ENCODE data around the gene IL20. TPM values are rescaled to one million over a fixed set of nuclear protein-coding genes. Genes with fewer than 3 reads are reported as not detected.

The IL20 gene
- total and polyA plus RNA-seq, 9 donors: not detected

GRCh38 chr1:206887701-206888100 lies 22.3 kb downstream of the IL20 start:
- H3K27me3 ChIP-seq (ENCODE audit: control insufficient read depth, insufficient read depth, low read length): peaks cover 7% of the 10 kb centered on the region
- DNase-seq: no peak
- no peaks in the 10 kb centered on the region for H3K9me3 ChIP-seq (replicated peaks; ENCODE audit: control insufficient read depth, low read depth, low read length)
- H3K4me1 ChIP-seq (ENCODE audit: control insufficient read depth, insufficient read depth, low read length): no peaks in the 10 kb centered on the region
- H3K4me3 ChIP-seq (ENCODE audit: low read length): no peak overlapping the region
- H3K36me3 ChIP-seq (ENCODE audit: control insufficient read depth, insufficient read depth, low read length): no peaks in the 10 kb centered on the region
- no peak overlapping the region for H3K27ac ChIP-seq (ENCODE audit: low read length)
- WGBS (ENCODE audit: insufficient coverage): 75% methylated on average over 1 of the region's 4 CpGs

GRCh38 chr1:206890125-206891060 lies 25.0 kb downstream of the IL20 start:
- 88% methylated on average over 10 of the region's 15 CpGs for WGBS (ENCODE audit: insufficient coverage)
- Histone ChIP-seq H3K27ac (ENCODE audit: low read length) (no peak overlapping the region), H3K27me3 (ENCODE audit: control insufficient read depth, insufficient read depth, low read length) (peaks cover 7% of the 10 kb centered on the region), H3K9me3 (replicated peaks; ENCODE audit: control insufficient read depth, low read depth, low read length) (no peaks in the 10 kb centered on the region), H3K4me3 (ENCODE audit: low read length) (no peak overlapping the region), H3K36me3 (ENCODE audit: control insufficient read depth, insufficient read depth, low read length) (no peaks in the 10 kb centered on the region), H3K4me1 (ENCODE audit: control insufficient read depth, insufficient read depth, low read length) (no peaks in the 10 kb centered on the region)
- DNase-seq: peak; percentile 26

- Histone ChIP-seq H3K4me1 (ENCODE audit: control insufficient read depth, insufficient read depth, low read length) (no peaks in the 10 kb centered on the region), H3K27me3 (ENCODE audit: control insufficient read depth, insufficient read depth, low read length) (peaks cover 6% of the 10 kb centered on the region), H3K27ac (ENCODE audit: low read length) (no peak overlapping the region), H3K4me3 (ENCODE audit: low read length) (no peak overlapping the region), H3K36me3 (ENCODE audit: control insufficient read depth, insufficient read depth, low read length) (no peaks in the 10 kb centered on the region), H3K9me3 (replicated peaks; ENCODE audit: control insufficient read depth, low read depth, low read length) (no peaks in the 10 kb centered on the region)
- no peak for DNase-seq
- no CpG with 5 or more reads among the region's 1 CpG for WGBS (ENCODE audit: insufficient coverage)
Observed at GRCh38 chr1:206891412-206891811, 26.0 kb downstream of the IL20 start.

GRCh38 chr1:206892351-206892984 lies 27.0 kb downstream of the IL20 start:
- no peaks in the 10 kb centered on the region for H3K4me1 ChIP-seq (ENCODE audit: control insufficient read depth, insufficient read depth, low read length)
- no CpG with 5 or more reads among the region's 3 CpGs for WGBS (ENCODE audit: insufficient coverage)
- H3K4me3 ChIP-seq (ENCODE audit: low read length): no peak overlapping the region
- no peaks in the 10 kb centered on the region for H3K36me3 ChIP-seq (ENCODE audit: control insufficient read depth, insufficient read depth, low read length)
- no peak for DNase-seq
- H3K27me3 ChIP-seq (ENCODE audit: control insufficient read depth, insufficient read depth, low read length): peaks cover 8% of the 10 kb centered on the region
- no peak overlapping the region for H3K27ac ChIP-seq (ENCODE audit: low read length)
- no peaks in the 10 kb centered on the region for H3K9me3 ChIP-seq (replicated peaks; ENCODE audit: control insufficient read depth, low read depth, low read length)

- peaks cover 8% of the 10 kb centered on the region for H3K27me3 ChIP-seq (ENCODE audit: control insufficient read depth, insufficient read depth, low read length)
- no peaks in the 10 kb centered on the region for H3K36me3 ChIP-seq (ENCODE audit: control insufficient read depth, insufficient read depth, low read length)
- no peaks in the 10 kb centered on the region for H3K4me1 ChIP-seq (ENCODE audit: control insufficient read depth, insufficient read depth, low read length)
- no peaks in the 10 kb centered on the region for H3K9me3 ChIP-seq (replicated peaks; ENCODE audit: control insufficient read depth, low read depth, low read length)
- H3K27ac ChIP-seq (ENCODE audit: low read length): no peak overlapping the region
- H3K4me3 ChIP-seq (ENCODE audit: low read length): no peak overlapping the region
- DNase-seq: no peak
- 33% methylated on average over 1 of the region's 2 CpGs for WGBS (ENCODE audit: insufficient coverage)
Observed at GRCh38 chr1:206893380-206893779, 28.0 kb downstream of the IL20 start.

- no peak overlapping the region for H3K4me3 ChIP-seq (ENCODE audit: low read length)
- peaks cover 11% of the 10 kb centered on the region for H3K27me3 ChIP-seq (ENCODE audit: control insufficient read depth, insufficient read depth, low read length)
- H3K9me3 ChIP-seq (replicated peaks; ENCODE audit: control insufficient read depth, low read depth, low read length): no peaks in the 10 kb centered on the region
- no peaks in the 10 kb centered on the region for H3K4me1 ChIP-seq (ENCODE audit: control insufficient read depth, insufficient read depth, low read length)
- 53% methylated on average over 3 of the region's 3 CpGs for WGBS (ENCODE audit: insufficient coverage)
- DNase-seq: no peak
- no peaks in the 10 kb centered on the region for H3K36me3 ChIP-seq (ENCODE audit: control insufficient read depth, insufficient read depth, low read length)
- H3K27ac ChIP-seq (ENCODE audit: low read length): no peak overlapping the region
Observed at GRCh38 chr1:206895325-206895724, 29.9 kb downstream of the IL20 start.

- Histone ChIP-seq H3K9me3 (replicated peaks; ENCODE audit: control insufficient read depth, low read depth, low read length) (no peaks in the 10 kb centered on the region), H3K36me3 (ENCODE audit: control insufficient read depth, insufficient read depth, low read length) (no peaks in the 10 kb centered on the region), H3K27ac (ENCODE audit: low read length) (no peak overlapping the region), H3K4me1 (ENCODE audit: control insufficient read depth, insufficient read depth, low read length) (no peaks in the 10 kb centered on the region), H3K4me3 (ENCODE audit: low read length) (no peak overlapping the region), H3K27me3 (ENCODE audit: control insufficient read depth, insufficient read depth, low read length) (peaks cover 11% of the 10 kb centered on the region)
- 27% methylated on average over 2 of the region's 3 CpGs for WGBS (ENCODE audit: insufficient coverage)
- DNase-seq: no peak
Observed at GRCh38 chr1:206895837-206896242, 30.4 kb downstream of the IL20 start.

GRCh38 chr1:206896261-206896660 lies 30.8 kb downstream of the IL20 start:
- Histone ChIP-seq H3K4me3 (ENCODE audit: low read length) (no peak overlapping the region), H3K27me3 (ENCODE audit: control insufficient read depth, insufficient read depth, low read length) (peaks cover 12% of the 10 kb centered on the region), H3K9me3 (replicated peaks; ENCODE audit: control insufficient read depth, low read depth, low read length) (no peaks in the 10 kb centered on the region), H3K27ac (ENCODE audit: low read length) (no peak overlapping the region), H3K36me3 (ENCODE audit: control insufficient read depth, insufficient read depth, low read length) (no peaks in the 10 kb centered on the region), H3K4me1 (ENCODE audit: control insufficient read depth, insufficient read depth, low read length) (no peaks in the 10 kb centered on the region)
- no peak for DNase-seq
- 36% methylated on average over 1 of the region's 3 CpGs for WGBS (ENCODE audit: insufficient coverage)

GRCh38 chr1:206897175-206897574 lies 31.8 kb downstream of the IL20 start, which contains the start of gene IL24:
IL24 (plus strand) TSS chr1:206897443; CDS start chr1:206897833, 390 bp downstream.
- Histone ChIP-seq H3K27me3 (ENCODE audit: control insufficient read depth, insufficient read depth, low read length) (peaks cover 13% of the 10 kb centered on the region), H3K4me3 (ENCODE audit: low read length) (no peak within 1 kb of the TSS), H3K36me3 (ENCODE audit: control insufficient read depth, insufficient read depth, low read length) (no peaks in the 10 kb centered on the region), H3K4me1 (ENCODE audit: control insufficient read depth, insufficient read depth, low read length) (no peaks in the 10 kb centered on the region), H3K9me3 (replicated peaks; ENCODE audit: control insufficient read depth, low read depth, low read length) (no peaks in the 10 kb centered on the region), H3K27ac (ENCODE audit: low read length) (no peak within 1 kb of the TSS)
- WGBS (ENCODE audit: insufficient coverage): no CpG with 5 or more reads among the region's 4 CpGs
- DNase-seq: no peak

GRCh38 chr1:206898089-206898914 lies 32.9 kb downstream of the IL20 start:
- Histone ChIP-seq H3K36me3 (ENCODE audit: control insufficient read depth, insufficient read depth, low read length) (no peaks in the 10 kb centered on the region), H3K4me3 (ENCODE audit: low read length) (no peak overlapping the region), H3K4me1 (ENCODE audit: control insufficient read depth, insufficient read depth, low read length) (no peaks in the 10 kb centered on the region), H3K9me3 (replicated peaks; ENCODE audit: control insufficient read depth, low read depth, low read length) (no peaks in the 10 kb centered on the region), H3K27ac (ENCODE audit: low read length) (no peak overlapping the region), H3K27me3 (ENCODE audit: control insufficient read depth, insufficient read depth, low read length) (peaks cover 16% of the 10 kb centered on the region)
- DNase-seq: peak; percentile 29
- WGBS (ENCODE audit: insufficient coverage): 67% methylated on average over 7 of the region's 11 CpGs

Data from muscle of leg (tissue), 11 donors.